H1 (cell line): Measurements from ENCODE around the gene SRP9. TPM values are rescaled to one million over a fixed set of nuclear protein-coding genes. Genes with fewer than 3 reads are reported as not detected.

Experiments
- CTCF ChIA-PET: fragments of 300-600 bp; sonication (Branson Sonifier 250); formaldehyde crosslinking; loops from one replicate; lab custom pipeline; 2021; ENCODE audit not compliant: partially characterized antibody; lab: Charles Lee
- POLR2A ChIA-PET: fragments of 300-600 bp; sonication (Branson Sonifier 250); formaldehyde crosslinking; loops from one replicate; lab custom pipeline; 2021; ENCODE audit warnings: inconsistent platforms; ENCODE audit not compliant: partially characterized antibody; lab: Charles Lee
- DNase-seq, 2 experiments: peaks; one replicate each; pipeline versions ENCODE4 v3.0.0 to v3.0.0-alpha.2; 2010 to 2022; ENCODE audit warnings: low spot score in 2 of 2, low read depth in 1 of 2, mixed read lengths in 1 of 2
- FAIRE-seq: peaks from 2 replicates; lab custom pipeline; 2011; peaks lifted over from hg19 to GRCh38; lab: Jason Lieb, UNC
- H2AFZ ChIP-seq: 2 replicates; pipeline ENCODE4 v1.8.1; 2012; ENCODE audit warnings: low read length, inconsistent platforms
- H2AK5ac ChIP-seq: 2 replicates; pipeline ENCODE4 v1.6.1; 2013; ENCODE audit warnings: low read depth, low read length
- H2BK120ac ChIP-seq: replicated peaks from 2 replicates; pipeline ENCODE3; 2013; ENCODE audit warnings: low read depth, low read length, inconsistent platforms
- H2BK12ac ChIP-seq: 2 replicates; pipeline ENCODE4 v1.6.1; 2013; ENCODE audit warnings: low read depth, low read length
- H2BK15ac ChIP-seq: 2 replicates; pipeline ENCODE4 v1.6.1; 2013; ENCODE audit warnings: low read length
- H2BK20ac ChIP-seq: 2 replicates; pipeline ENCODE4 v1.6.1; 2013; ENCODE audit warnings: low read length
- H2BK5ac ChIP-seq: 2 replicates; pipeline ENCODE4 v1.6.1; 2013; ENCODE audit warnings: low read depth, low read length
- H3K14ac ChIP-seq: 2 replicates; pipeline ENCODE4 v1.6.1; 2013; ENCODE audit warnings: inconsistent platforms; ENCODE audit not compliant: insufficient read length
- H3K18ac ChIP-seq: 2 replicates; pipeline ENCODE4 v1.6.1; 2013; ENCODE audit warnings: low read length; ENCODE audit errors: extremely low read depth
- H3K23ac ChIP-seq: 2 replicates; pipeline ENCODE4 v1.6.1; 2013; ENCODE audit warnings: inconsistent platforms; ENCODE audit not compliant: insufficient read length
- H3K23me2 ChIP-seq: 2 replicates; pipeline ENCODE4 v1.6.1; 2013; ENCODE audit warnings: low read depth, low read length
- H3K27ac ChIP-seq: 2 replicates; pipeline ENCODE4 v1.6.1; 2011; ENCODE audit warnings: low read depth, low read length, inconsistent platforms
- H3K27me3 ChIP-seq, 4 experiments: replicated peaks in 1 of 4; 1 replicate in 1 of 4; 2 replicates in 3 of 4; pipeline versions ENCODE4 v1.6.1 to v1.8.1; 2011 to 2013; ENCODE audit warnings: low read length in 3 of 4, mild to moderate bottlenecking in 3 of 4, inconsistent platforms in 2 of 4, mixed read lengths in 2 of 4, moderate library complexity in 1 of 4; ENCODE audit not compliant: control insufficient read depth in 3 of 4, insufficient read depth in 3 of 4; ENCODE audit errors: extremely low read depth in 1 of 4
- H3K36me3 ChIP-seq, 4 experiments: 2 replicates each; pipeline versions ENCODE4 v1.6.1 to v1.8.1; 2011 to 2013; ENCODE audit warnings: mild to moderate bottlenecking in 4 of 4, low read length in 3 of 4, moderate library complexity in 2 of 4, control low read depth in 1 of 4, inconsistent platforms in 1 of 4; ENCODE audit not compliant: insufficient read depth in 4 of 4, control insufficient read depth in 2 of 4
- H3K4ac ChIP-seq: replicated peaks from 2 replicates; pipeline ENCODE3; 2013; ENCODE audit warnings: low read length, low read depth, mixed read lengths, inconsistent platforms; ENCODE audit not compliant: insufficient read length
- H3K4me1 ChIP-seq, 4 experiments: replicated peaks in 1 of 4; 1 replicate in 1 of 4; 2 replicates in 3 of 4; pipeline versions ENCODE4 v1.6.1 to v1.8.1; 2011 to 2013; ENCODE audit warnings: low read length in 3 of 4, inconsistent platforms in 2 of 4, mixed read lengths in 1 of 4; ENCODE audit not compliant: insufficient read depth in 4 of 4, control insufficient read depth in 3 of 4
- H3K4me2 ChIP-seq, 2 experiments: 2 replicates each; pipeline versions ENCODE4 v1.6.1 to v1.8.1; 2011 to 2013; ENCODE audit warnings: low read depth in 2 of 2, low read length in 2 of 2, control low read depth in 1 of 2, inconsistent platforms in 1 of 2, mild to moderate bottlenecking in 1 of 2; ENCODE audit not compliant: insufficient read depth in 1 of 2
- H3K4me3 ChIP-seq, 4 experiments: fragments of 200-600, 300-600 bp in 1 of 4; sonication (generic), shearing (Covaris generic), sonication (Bioruptor Twin) in 1 of 4; 2 replicates each; pipeline versions ENCODE4 v1.5.1 to v1.8.1; 2011 to 2016; ENCODE audit warnings: low read length in 4 of 4, low read depth in 3 of 4, control low read depth in 2 of 4, inconsistent platforms in 2 of 4, mild to moderate bottlenecking in 2 of 4, mixed read lengths in 1 of 4, moderate library complexity in 1 of 4; ENCODE audit not compliant: insufficient read depth in 2 of 4; ENCODE audit errors: extremely low read depth in 1 of 4
- H3K56ac ChIP-seq: replicated peaks from 2 replicates; pipeline ENCODE3; 2013; ENCODE audit warnings: low read depth, mild to moderate bottlenecking, mixed read lengths, low read length, inconsistent platforms; ENCODE audit not compliant: insufficient read length
- H3K79me1 ChIP-seq: 2 replicates; pipeline ENCODE4 v1.6.1; 2013; ENCODE audit warnings: low read depth, low read length, control low read depth
- H3K79me2 ChIP-seq, 2 experiments: 2 replicates each; pipeline versions ENCODE4 v1.6.1 to v1.8.1; 2012 to 2013; ENCODE audit warnings: low read length in 2 of 2, mild to moderate bottlenecking in 2 of 2, inconsistent platforms in 1 of 2; ENCODE audit not compliant: insufficient read depth in 2 of 2, control insufficient read depth in 1 of 2
- H3K9ac ChIP-seq, 4 experiments: replicated peaks in 1 of 4; 1 replicate in 1 of 4; 2 replicates in 3 of 4; pipeline versions ENCODE4 v1.6.1 to v1.8.1; 2011 to 2013; ENCODE audit warnings: low read depth in 3 of 4, low read length in 3 of 4, control low read depth in 2 of 4, mild to moderate bottlenecking in 2 of 4, moderate library complexity in 2 of 4, inconsistent platforms in 1 of 4; ENCODE audit errors: extremely low read depth in 1 of 4
- H3K9me3 ChIP-seq, 2 experiments: 2 replicates each; pipeline versions ENCODE4 v1.6.1 to v1.8.1; 2012 to 2013; ENCODE audit warnings: mild to moderate bottlenecking in 2 of 2, moderate library complexity in 2 of 2, control low read depth in 1 of 2, inconsistent platforms in 1 of 2, low read depth in 1 of 2, low read length in 1 of 2, mixed read lengths in 1 of 2; ENCODE audit not compliant: insufficient read depth in 2 of 2
- H4K20me1 ChIP-seq, 2 experiments: replicated peaks in 1 of 2; 2 replicates each; pipeline versions ENCODE3 to v1.8.1; 2011 to 2013; ENCODE audit warnings: inconsistent platforms in 2 of 2, low read length in 2 of 2, mild to moderate bottlenecking in 1 of 2; ENCODE audit not compliant: insufficient read depth in 2 of 2, control insufficient read depth in 1 of 2
- H4K5ac ChIP-seq: 2 replicates; pipeline ENCODE4 v1.6.1; 2013; ENCODE audit warnings: low read length, low read depth, mixed read lengths, inconsistent platforms; ENCODE audit not compliant: insufficient read length
- H4K8ac ChIP-seq: 2 replicates; pipeline ENCODE4 v1.8.0; 2013; ENCODE audit warnings: mild to moderate bottlenecking, moderate library complexity, low read length, inconsistent platforms; ENCODE audit not compliant: insufficient read depth; ENCODE audit errors: extremely low read depth
- H4K91ac ChIP-seq: replicated peaks from 2 replicates; pipeline ENCODE3; 2013; ENCODE audit warnings: low read length, mixed read lengths, inconsistent platforms; ENCODE audit not compliant: insufficient read length
- BRCA1 ChIP-seq: IDR thresholded peaks from 2 replicates; pipeline ENCODE4 v1.6.1; 2012; ENCODE audit warnings: low read depth, low read length, improper control_type of control experiment
- CHD1 ChIP-seq: IDR thresholded peaks from 2 replicates; pipeline ENCODE4 v1.6.1; 2012; ENCODE audit warnings: low read depth, low read length, improper control_type of control experiment
- CTBP2 ChIP-seq: IDR thresholded peaks from 2 replicates; pipeline ENCODE4 v1.7.0; 2011; ENCODE audit warnings: borderline replicate concordance, mild to moderate bottlenecking, moderate library complexity, mixed read lengths, low read length; ENCODE audit not compliant: insufficient read depth, insufficient read length
- GTF2F1 ChIP-seq: IDR thresholded peaks from 2 replicates; pipeline ENCODE4 v1.6.1; 2012; ENCODE audit warnings: low read depth, low read length, improper control_type of control experiment, borderline replicate concordance
- NANOG ChIP-seq: IDR thresholded peaks from 2 replicates; pipeline ENCODE4 v1.6.1; 2011; ENCODE audit warnings: low read length, low read depth, mild to moderate bottlenecking, inconsistent platforms; ENCODE audit not compliant: insufficient read depth, poor library complexity, severe bottlenecking
- SIRT6 ChIP-seq: IDR thresholded peaks from one replicate; pipeline ENCODE4 v1.7.1; 2012; ENCODE audit warnings: low read length, inconsistent platforms
- TCF12 ChIP-seq: IDR thresholded peaks from 2 replicates; pipeline ENCODE4 v1.6.1; 2011; ENCODE audit warnings: low read depth, mild to moderate bottlenecking, low read length
- WGBS, 2 experiments: shearing (Covaris generic) in 1 of 2; methylation state at CpG; one replicate each; pipeline versions ENCODE4 v1.1.6 to v1.1.7; 2013 to 2015; ENCODE audit warnings: low lambda C conversion rate in 2 of 2, mixed read lengths in 2 of 2, inconsistent platforms in 1 of 2, low coverage in 1 of 2, missing lambda C conversion rate in 1 of 2; ENCODE audit not compliant: insufficient replicate concordance in 2 of 2, insufficient coverage in 1 of 2, insufficient read length in 1 of 2; ENCODE audit errors: extremely low coverage in 1 of 2, missing lambda C conversion rate in 1 of 2; 5-methylcytosine and 5-hydroxymethylcytosine counted together
- polyA plus RNA-seq, 7 experiments: library from polyadenylated mRNA; depleted of rRNA in 3 of 7; stranded (reverse) in 5 of 7; unstranded in 2 of 7; fragments of >200 nt in 5 of 7; fragments of 200-250 nt in 2 of 7; gene quantifications; 1 replicate in 5 of 7; 2 replicates in 1 of 7; 4 replicates in 1 of 7; pipeline versions ENCODE4 v1.2.1 to v1.2.3, GENCODE V29; 2011 to 2013; ENCODE audit warnings: missing spikeins in 2 of 7, mixed read lengths in 2 of 7
- total RNA-seq: library from RNA; stranded (reverse); fragmentation: NEBNext Ultra II Directional; extraction: Animal tissue kit (Norgen Biotek cat#: 25700); gene quantifications from 2 replicates; pipeline ENCODE4 v1.2.1, GENCODE V29; 2021
- TF ChIP-seq, protein P1 (sequence below): IDR thresholded peaks from 2 replicates; pipeline ENCODE4 v1.6.1; 2012; ENCODE audit warnings: inconsistent platforms

The SRP9 gene
- total and polyA plus RNA-seq, 2 of the 8 experiments (the other 6 are each of a cell fraction or from before 2014, with no cell fraction given): 446 to 572 TPM

- Histone ChIP-seq H4K91ac (no peak overlapping the region), H4K5ac (no peak overlapping the region), H2BK20ac (no peak overlapping the region), H3K27ac (no peak overlapping the region), H3K4me3 (no peak overlapping the region), H2BK15ac (no peak overlapping the region), H2AFZ (no peak overlapping the region), H3K27me3 (no peaks in the 10 kb centered on the region), H3K18ac (no peak overlapping the region), H3K4me2 (no peak overlapping the region), H2BK12ac (no peak overlapping the region), H3K9me3 (no peaks in the 10 kb centered on the region), H4K8ac (no peak overlapping the region), H3K4ac (no peak overlapping the region), H4K20me1 (no peaks in the 10 kb centered on the region), H3K14ac (no peak overlapping the region), H2BK5ac (no peak overlapping the region), H3K4me1 (peaks cover 0 to 2% (median 0%) of the 10 kb centered on the region in 4 experiments; a peak in 3 of 7 replicates), H3K9ac (no peak overlapping the region), H3K36me3 (no peaks in the 10 kb centered on the region), H3K79me2 (no peaks in the 10 kb centered on the region), H3K23me2 (0 out of 2 replicates have a peak, but pooled peaks cover 2% of the 10 kb centered on the region), H2BK120ac (no peak overlapping the region), H3K79me1 (no peaks in the 10 kb centered on the region), H2AK5ac (no peak overlapping the region), H3K23ac (no peak overlapping the region), H3K56ac (no peak overlapping the region)
- FAIRE-seq (no peak), DNase-seq (no peak)
- WGBS, 2 experiments: 92% methylated on average over 1 of the region's 1 CpG; no CpG with 5 or more reads in 1 of the 2 experiments
- TF ChIP-seq, protein P1, sequence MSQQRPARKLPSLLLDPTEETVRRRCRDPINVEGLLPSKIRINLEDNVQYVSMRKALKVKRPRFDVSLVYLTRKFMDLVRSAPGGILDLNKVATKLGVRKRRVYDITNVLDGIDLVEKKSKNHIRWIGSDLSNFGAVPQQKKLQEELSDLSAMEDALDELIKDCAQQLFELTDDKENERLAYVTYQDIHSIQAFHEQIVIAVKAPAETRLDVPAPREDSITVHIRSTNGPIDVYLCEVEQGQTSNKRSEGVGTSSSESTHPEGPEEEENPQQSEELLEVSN: no peak
- no peak for TF ChIP-seq BRCA1
- no peak for TF ChIP-seq SIRT6
- no peak for TF ChIP-seq GTF2F1
- TF ChIP-seq CHD1: no peak
- no peak for TF ChIP-seq TCF12
- no peak for TF ChIP-seq CTBP2
- TF ChIP-seq NANOG: no peak
- ChIA-PET POLR2A (interaction anchor here (1.1 to 1.7 kb wide), 2 partner anchors 11 to 19 kb away, joined by 3 to 4 read pairs; no protein-coding TSS in a partner anchor), CTCF (interaction anchor here (0.6 to 1.9 kb wide), 12 partner anchors 9 to 180 kb away, joined by 3 to 6 read pairs (median 4); partner anchors contain the start of gene SRP9)
Observed at GRCh38 chr1:225752245-225752644, 25.4 kb upstream of the SRP9 start.
